ENCODE measurements around the gene CNTNAP3. TPM values are rescaled to one million over a fixed set of nuclear protein-coding genes. Genes with fewer than 3 reads are reported as not detected.
"Not testable (repeated sequence)": the region's sequence is repeated elsewhere in the genome, so short reads cannot be mapped to it uniquely, and the experiment has no call there.

Gene CNTNAP3
- total and polyA plus RNA-seq, 2 experiments from 2014 or later, result not detected

DNA sequence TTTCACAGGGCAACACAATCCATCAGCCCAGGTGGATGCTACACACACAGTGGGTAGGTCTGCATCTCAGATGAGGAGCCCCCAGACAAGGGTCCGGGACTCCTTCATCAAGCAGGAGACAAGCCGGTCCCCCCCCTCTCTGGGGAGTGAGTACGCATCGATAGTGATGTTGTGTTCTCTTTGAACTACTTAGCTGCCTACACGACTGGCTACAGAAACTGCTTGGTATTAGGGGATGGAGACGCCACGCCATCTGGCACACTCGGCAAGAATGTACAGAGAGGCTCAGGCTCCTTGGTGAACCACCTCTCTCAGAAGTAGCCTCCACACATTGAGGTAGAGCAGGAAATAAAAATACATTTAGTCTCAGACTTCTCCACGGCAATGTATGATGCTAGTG lies 179.8 kb downstream of the CNTNAP3 start:
- Histone ChIP-seq H3K9me3 (ENCODE audit: low read depth) (no peaks in the 10 kb centered on the region), H3K4me3 (no peak overlapping the region), H3F3A (ENCODE audit: insufficient read depth) (no peaks in the 10 kb centered on the region), H3K27me3 (replicated peaks; ENCODE audit: insufficient read depth) (no peaks in the 10 kb centered on the region), H3K27ac (no peak overlapping the region), H3K4me2 (ENCODE audit: unreplicated experiment) (no peak overlapping the region), H3K4me1 (ENCODE audit: insufficient read depth) (no peaks in the 10 kb centered on the region), H4K20me1 (ENCODE audit: insufficient read depth) (no peaks in the 10 kb centered on the region), H3K9me2 (ENCODE audit: insufficient read depth) (no peaks in the 10 kb centered on the region), H3K36me3 (ENCODE audit: low read depth) (no peaks in the 10 kb centered on the region), H3K9ac (no peak overlapping the region), H2AFZ (no peak overlapping the region), H3K79me2 (ENCODE audit: insufficient read depth) (no peaks in the 10 kb centered on the region)
- DNase-seq, result no peak
- 27 to 34% methylated on average over 9 of the region's 9 CpGs for WGBS, 2 experiments (ENCODE audit: low coverage in 1 of 2, low lambda C conversion rate in 2 of 2, missing lambda C conversion rate in 2 of 2)
- in situ Hi-C loops (cut with MboI), result no loop called here
- TF ChIP-seq EZH2phosphoT487 (IDR thresholded peaks at IDR 0.05; ENCODE audit: insufficient read depth, low read depth) (no peak), EZH2 (IDR thresholded peaks at IDR 0.05; ENCODE audit: insufficient read depth, poor library complexity, severe bottlenecking) (no peak)

GRCh38 chr9:39097208-39097607 lies 190.8 kb downstream of the CNTNAP3 start:
- in situ Hi-C loops (cut with MboI); H3K4me2 ChIP-seq (ENCODE audit: unreplicated experiment); DNase-seq; H3F3A ChIP-seq (ENCODE audit: insufficient read depth); H3K9me3 ChIP-seq (ENCODE audit: low read depth); H3K4me1 ChIP-seq (ENCODE audit: insufficient read depth); H3K9me2 ChIP-seq (ENCODE audit: insufficient read depth); H2AFZ ChIP-seq; H3K36me3 ChIP-seq (ENCODE audit: low read depth); H3K4me3 ChIP-seq; H3K27ac ChIP-seq; H3K27me3 ChIP-seq (replicated peaks; ENCODE audit: insufficient read depth); H4K20me1 ChIP-seq (ENCODE audit: insufficient read depth); H3K9ac ChIP-seq; H3K79me2 ChIP-seq (ENCODE audit: insufficient read depth): not testable (repeated sequence)
- 8 to 18% methylated on average over 1 of the region's 1 CpG for WGBS, 2 experiments (ENCODE audit: low coverage in 1 of 2, low lambda C conversion rate in 2 of 2, missing lambda C conversion rate in 2 of 2)

- H3K79me2 ChIP-seq (ENCODE audit: insufficient read depth); H3K4me1 ChIP-seq (ENCODE audit: insufficient read depth); DNase-seq; H3K36me3 ChIP-seq (ENCODE audit: low read depth); H3K9me2 ChIP-seq (ENCODE audit: insufficient read depth); H3K4me2 ChIP-seq (ENCODE audit: unreplicated experiment); H4K20me1 ChIP-seq (ENCODE audit: insufficient read depth); H3K27ac ChIP-seq; H2AFZ ChIP-seq; H3K9ac ChIP-seq; H3K4me3 ChIP-seq; H3K27me3 ChIP-seq (replicated peaks; ENCODE audit: insufficient read depth); in situ Hi-C loops (cut with MboI); H3K9me3 ChIP-seq (ENCODE audit: low read depth); H3F3A ChIP-seq (ENCODE audit: insufficient read depth): not testable (repeated sequence)
- 29 to 43% methylated on average over 5 of the region's 5 CpGs for WGBS, 2 experiments (ENCODE audit: low coverage in 1 of 2, low lambda C conversion rate in 2 of 2, missing lambda C conversion rate in 2 of 2)
These were observed 202.7 kb downstream of the CNTNAP3 start for GRCh38 chr9:39085311-39085710.

GRCh38 chr9:39082574-39082973 lies 205.4 kb downstream of the CNTNAP3 start:
- DNase-seq; H3K9ac ChIP-seq; H3K36me3 ChIP-seq (ENCODE audit: low read depth); H3K9me2 ChIP-seq (ENCODE audit: insufficient read depth); H3K4me2 ChIP-seq (ENCODE audit: unreplicated experiment); in situ Hi-C loops (cut with MboI); H2AFZ ChIP-seq; H4K20me1 ChIP-seq (ENCODE audit: insufficient read depth); H3K4me1 ChIP-seq (ENCODE audit: insufficient read depth); H3F3A ChIP-seq (ENCODE audit: insufficient read depth); H3K9me3 ChIP-seq (ENCODE audit: low read depth); H3K79me2 ChIP-seq (ENCODE audit: insufficient read depth); H3K4me3 ChIP-seq; H3K27me3 ChIP-seq (replicated peaks; ENCODE audit: insufficient read depth); H3K27ac ChIP-seq: not testable (repeated sequence)
- 8 to 14% methylated on average over 4 of the region's 4 CpGs for WGBS, 2 experiments (ENCODE audit: low coverage in 1 of 2, low lambda C conversion rate in 2 of 2, missing lambda C conversion rate in 2 of 2)

GRCh38 chr9:39080081-39080480 lies 207.9 kb downstream of the CNTNAP3 start:
- in situ Hi-C loops (cut with MboI); H3K27me3 ChIP-seq (replicated peaks; ENCODE audit: insufficient read depth); DNase-seq; H2AFZ ChIP-seq; H3K4me1 ChIP-seq (ENCODE audit: insufficient read depth); H3K36me3 ChIP-seq (ENCODE audit: low read depth); H3K9me3 ChIP-seq (ENCODE audit: low read depth); H4K20me1 ChIP-seq (ENCODE audit: insufficient read depth); H3K79me2 ChIP-seq (ENCODE audit: insufficient read depth); H3K9me2 ChIP-seq (ENCODE audit: insufficient read depth); H3K4me3 ChIP-seq; H3K4me2 ChIP-seq (ENCODE audit: unreplicated experiment); H3K9ac ChIP-seq; H3K27ac ChIP-seq; H3F3A ChIP-seq (ENCODE audit: insufficient read depth): not testable (repeated sequence)
- WGBS, 2 experiments (ENCODE audit: low coverage in 1 of 2, low lambda C conversion rate in 2 of 2, missing lambda C conversion rate in 2 of 2), result 14 to 33% methylated on average over 2 to 3 of the region's 3 CpGs

GRCh38 chr9:39078621-39079256 lies 209.2 kb downstream of the CNTNAP3 start:
- in situ Hi-C loops (cut with MboI); H3K4me3 ChIP-seq; H3K27me3 ChIP-seq (replicated peaks; ENCODE audit: insufficient read depth); H3K9me2 ChIP-seq (ENCODE audit: insufficient read depth); H3K79me2 ChIP-seq (ENCODE audit: insufficient read depth); H3K27ac ChIP-seq; H3K4me2 ChIP-seq (ENCODE audit: unreplicated experiment); H3K4me1 ChIP-seq (ENCODE audit: insufficient read depth); DNase-seq; H3K36me3 ChIP-seq (ENCODE audit: low read depth); H3K9me3 ChIP-seq (ENCODE audit: low read depth); H2AFZ ChIP-seq; H3F3A ChIP-seq (ENCODE audit: insufficient read depth); H3K9ac ChIP-seq; H4K20me1 ChIP-seq (ENCODE audit: insufficient read depth): not testable (repeated sequence)
- WGBS, 2 experiments (ENCODE audit: low coverage in 1 of 2, low lambda C conversion rate in 2 of 2, missing lambda C conversion rate in 2 of 2), result 6 to 8% methylated on average over 45 to 49 of the region's 49 CpGs

- H3K4me1 ChIP-seq (ENCODE audit: insufficient read depth); H3K9ac ChIP-seq; H3K4me2 ChIP-seq (ENCODE audit: unreplicated experiment); H3K27me3 ChIP-seq (replicated peaks; ENCODE audit: insufficient read depth); H4K20me1 ChIP-seq (ENCODE audit: insufficient read depth); H2AFZ ChIP-seq; DNase-seq; H3K79me2 ChIP-seq (ENCODE audit: insufficient read depth); H3K27ac ChIP-seq; H3K4me3 ChIP-seq; H3K9me2 ChIP-seq (ENCODE audit: insufficient read depth); H3K9me3 ChIP-seq (ENCODE audit: low read depth); H3F3A ChIP-seq (ENCODE audit: insufficient read depth); H3K36me3 ChIP-seq (ENCODE audit: low read depth); in situ Hi-C loops (cut with MboI): not testable (repeated sequence)
- WGBS, 2 experiments (ENCODE audit: low coverage in 1 of 2, low lambda C conversion rate in 2 of 2, missing lambda C conversion rate in 2 of 2), result 23 to 31% methylated on average over 8 of the region's 8 CpGs
These were observed 214.4 kb downstream of the CNTNAP3 start for GRCh38 chr9:39073537-39073936.
